Neural crest cell (in vitro differentiated cells): Measurements from ENCODE around the gene CPA4. TPM values are rescaled to one million over a fixed set of nuclear protein-coding genes. Genes with fewer than 3 reads are reported as not detected.

Experiments
- DNase-seq: peaks from one replicate; pipeline ENCODE4 v3.0.0; 2021; ENCODE audit warnings: low read depth, mixed read lengths, low spot score
- H3K27ac Mint-ChIP-seq: one replicate; pipeline ENCODE4 v1.8.0; 2021; ENCODE audit warnings: mild to moderate bottlenecking, mixed read lengths; ENCODE audit not compliant: unreplicated experiment
- H3K27me3 Mint-ChIP-seq: 2 replicates; pipeline ENCODE4 v1.8.0; 2021; ENCODE audit warnings: low read depth, mild to moderate bottlenecking, mixed read lengths
- H3K36me3 Mint-ChIP-seq: 2 replicates; pipeline ENCODE4 v1.8.0; 2021; ENCODE audit warnings: low read depth, mild to moderate bottlenecking, mixed read lengths
- H3K4me1 Mint-ChIP-seq: 2 replicates; pipeline ENCODE4 v1.8.0; 2021; ENCODE audit warnings: mixed read lengths
- H3K4me3 Mint-ChIP-seq: one replicate; pipeline ENCODE4 v1.8.0; 2021; ENCODE audit warnings: mild to moderate bottlenecking, mixed read lengths
- H3K9me3 Mint-ChIP-seq: 2 replicates; pipeline ENCODE4 v1.8.0; 2021; ENCODE audit warnings: mixed read lengths
- CTCF ChIP-seq: fragments of 200-600 bp; sonication (generic); conservative IDR thresholded peaks from 2 replicates; pipeline ENCODE4 v1.5.0; 2021; ENCODE audit warnings: antibody characterized with exemption, mild to moderate bottlenecking
- total RNA-seq: library from RNA; stranded (reverse); gene quantifications from 2 replicates; pipeline ENCODE4 v1.2.1, GENCODE V29; 2021

The CPA4 gene
- total RNA-seq, 1 donor from 2014 or later = 0.72 TPM

- Mint-ChIP-seq H3K27ac (no peak overlapping the region), H3K4me1 (peaks cover 36% of the 10 kb centered on the region), H3K27me3 (no peaks in the 10 kb centered on the region), H3K9me3 (peaks cover 9% of the 10 kb centered on the region), H3K4me3 (no peak overlapping the region), H3K36me3 (peaks cover 3% of the 10 kb centered on the region)
- DNase-seq = no peak
- TF ChIP-seq CTCF = no peak
Observed at GRCh38 chr7:130293521-130293920, 560 bp downstream of the CPA4 start.

GRCh38 chr7:130294314-130294713, 1.4 kb downstream of the CPA4 start:
- TF ChIP-seq CTCF = no peak
- H3K27me3 Mint-ChIP-seq = no peaks in the 10 kb centered on the region
- no peak overlapping the region for H3K4me3 Mint-ChIP-seq
- DNase-seq = no peak
- H3K27ac Mint-ChIP-seq = no peak overlapping the region
- H3K9me3 Mint-ChIP-seq = peaks cover 9% of the 10 kb centered on the region
- peaks cover 44% of the 10 kb centered on the region for H3K4me1 Mint-ChIP-seq
- H3K36me3 Mint-ChIP-seq = peaks cover 3% of the 10 kb centered on the region

GRCh38 chr7:130296221-130296951, 3.4 kb downstream of the CPA4 start:
- TF ChIP-seq CTCF = no peak
- no peak for DNase-seq
- Mint-ChIP-seq H3K4me3 (no peak overlapping the region), H3K27me3 (no peaks in the 10 kb centered on the region), H3K36me3 (no peaks in the 10 kb centered on the region), H3K9me3 (peaks cover 10% of the 10 kb centered on the region), H3K4me1 (peaks cover 58% of the 10 kb centered on the region), H3K27ac (no peak overlapping the region)

- DNase-seq = peak; percentile 46
- Mint-ChIP-seq H3K27ac (peak overlapping the region; percentile 98), H3K9me3 (peaks cover 6% of the 10 kb centered on the region), H3K4me3 (peak overlapping the region; percentile 63), H3K4me1 (peaks cover 61% of the 10 kb centered on the region), H3K36me3 (no peaks in the 10 kb centered on the region), H3K27me3 (no peaks in the 10 kb centered on the region)
- no peak for TF ChIP-seq CTCF
Observed at GRCh38 chr7:130297628-130298543, 4.9 kb downstream of the CPA4 start.

GRCh38 chr7:130298544-130299326, 5.8 kb downstream of the CPA4 start:
- no peaks in the 10 kb centered on the region for H3K27me3 Mint-ChIP-seq
- H3K4me3 Mint-ChIP-seq = no peak overlapping the region
- H3K4me1 Mint-ChIP-seq = peaks cover 63% of the 10 kb centered on the region
- DNase-seq = no peak
- peak overlapping the region; percentile 65 for H3K27ac Mint-ChIP-seq
- TF ChIP-seq CTCF = no peak
- H3K36me3 Mint-ChIP-seq = no peaks in the 10 kb centered on the region
- H3K9me3 Mint-ChIP-seq = peaks cover 6% of the 10 kb centered on the region
